Mesenchymal stem cell (in vitro differentiated cells and primary cell): ENCODE results near the gene PPP6R2.

Experiments
- DNase-seq: peaks from one replicate; pipeline ENCODE4 v3.0.0-alpha.2; 2013
- H2AFZ ChIP-seq: one replicate; pipeline ENCODE4 v1.6.1; 2013; ENCODE audit warnings: low read depth, mild to moderate bottlenecking, control low read depth, inconsistent platforms, low read length, moderate library complexity
- H2AK5ac ChIP-seq: 2 replicates; pipeline ENCODE4 v1.6.1; 2013; ENCODE audit warnings: low read length, moderate library complexity, mild to moderate bottlenecking, inconsistent platforms; ENCODE audit not compliant: severe bottlenecking
- H2BK120ac ChIP-seq: one replicate; pipeline ENCODE4 v1.6.1; 2013; ENCODE audit warnings: low read depth, mild to moderate bottlenecking, inconsistent platforms, low read length, moderate library complexity
- H2BK12ac ChIP-seq, 2 experiments: one replicate each; pipeline ENCODE4 v1.6.1; 2013; ENCODE audit warnings: inconsistent platforms in 2 of 2, low read length in 2 of 2, mild to moderate bottlenecking in 2 of 2, moderate library complexity in 2 of 2, control low read depth in 1 of 2
- H2BK15ac ChIP-seq: one replicate; pipeline ENCODE4 v1.6.1; 2013; ENCODE audit warnings: mild to moderate bottlenecking, low read depth, inconsistent platforms; ENCODE audit not compliant: poor library complexity, severe bottlenecking
- H2BK5ac ChIP-seq: 2 replicates; pipeline ENCODE4 v1.6.1; 2013; ENCODE audit warnings: low read depth, mild to moderate bottlenecking, low read length, control low read depth, inconsistent platforms; ENCODE audit not compliant: poor library complexity, severe bottlenecking
- H3K14ac ChIP-seq, 2 experiments: one replicate each; pipeline ENCODE4 v1.6.1; 2013; ENCODE audit warnings: inconsistent platforms in 2 of 2, low read length in 2 of 2, control low read depth in 1 of 2, mild to moderate bottlenecking in 1 of 2, moderate library complexity in 1 of 2
- H3K18ac ChIP-seq, 2 experiments: one replicate each; pipeline ENCODE4 v1.6.1; 2013; ENCODE audit warnings: inconsistent platforms in 2 of 2, low read length in 2 of 2, control low read depth in 1 of 2, low read depth in 1 of 2, mild to moderate bottlenecking in 1 of 2
- H3K23ac ChIP-seq, 2 experiments: one replicate each; pipeline ENCODE4 v1.6.1; 2013; ENCODE audit warnings: inconsistent platforms in 2 of 2, low read length in 2 of 2, mild to moderate bottlenecking in 2 of 2, moderate library complexity in 2 of 2, control low read depth in 1 of 2
- H3K27ac ChIP-seq: 2 replicates; pipeline ENCODE4 v1.5.1; 2013; ENCODE audit warnings: mild to moderate bottlenecking, moderate library complexity, low read length, control low read depth, inconsistent platforms; ENCODE audit not compliant: poor library complexity, severe bottlenecking
- H3K27me3 ChIP-seq, 2 experiments: 2 replicates each; pipeline versions ENCODE4 v1.6.1 to v1.7.0; 2013; ENCODE audit warnings: low read length in 2 of 2, mild to moderate bottlenecking in 2 of 2, moderate library complexity in 2 of 2, control low read depth in 1 of 2, inconsistent platforms in 1 of 2; ENCODE audit not compliant: control insufficient read depth in 1 of 2, insufficient read depth in 1 of 2
- H3K36me3 ChIP-seq, 2 experiments: 2 replicates each; pipeline versions ENCODE4 v1.6.1 to v1.7.0; 2013; ENCODE audit warnings: low read length in 2 of 2, control low read depth in 1 of 2, inconsistent platforms in 1 of 2, low read depth in 1 of 2, mild to moderate bottlenecking in 1 of 2; ENCODE audit not compliant: insufficient read depth in 2 of 2, control insufficient read depth in 1 of 2
- H3K4ac ChIP-seq, 2 experiments: one replicate each; pipeline ENCODE4 v1.6.1; 2013; ENCODE audit warnings: inconsistent platforms in 2 of 2, low read length in 2 of 2, mild to moderate bottlenecking in 2 of 2, moderate library complexity in 2 of 2, control low read depth in 1 of 2, low read depth in 1 of 2
- H3K4me1 ChIP-seq: 2 replicates; pipeline ENCODE4 v1.6.1; 2013; ENCODE audit warnings: low read depth, low read length, control low read depth; ENCODE audit not compliant: control insufficient read depth, insufficient read depth
- H3K4me2 ChIP-seq: 2 replicates; pipeline ENCODE4 v1.6.1; 2013; ENCODE audit warnings: low read length, mild to moderate bottlenecking, inconsistent platforms; ENCODE audit not compliant: poor library complexity, severe bottlenecking
- H3K4me3 ChIP-seq, 2 experiments: 2 replicates each; pipeline versions ENCODE4 v1.5.1 to v1.7.0; 2013; ENCODE audit warnings: low read length in 2 of 2, mild to moderate bottlenecking in 2 of 2, control low read depth in 1 of 2, low read depth in 1 of 2; ENCODE audit not compliant: insufficient read depth in 1 of 2
- H3K79me1 ChIP-seq: replicated peaks from 2 replicates; pipeline ENCODE4 v1.6.1; 2013; ENCODE audit warnings: mild to moderate bottlenecking, control low read depth, low read length, inconsistent platforms; ENCODE audit not compliant: poor library complexity, severe bottlenecking
- H3K9ac ChIP-seq: 2 replicates; pipeline ENCODE4 v1.7.0; 2013; ENCODE audit warnings: mild to moderate bottlenecking, low read length, moderate library complexity
- H3K9me3 ChIP-seq: 2 replicates; pipeline ENCODE4 v1.7.0; 2013; ENCODE audit warnings: mild to moderate bottlenecking, low read length; ENCODE audit not compliant: control insufficient read depth
- H4K8ac ChIP-seq: one replicate; pipeline ENCODE4 v1.6.1; 2013; ENCODE audit warnings: inconsistent platforms, mild to moderate bottlenecking, low read length, moderate library complexity
- H4K91ac ChIP-seq: one replicate; pipeline ENCODE4 v1.6.1; 2013; ENCODE audit warnings: mild to moderate bottlenecking, low read length, inconsistent platforms
- WGBS: methylation state at CpG from one replicate; pipeline ENCODE4 v1.1.7; 2013; ENCODE audit warnings: mixed read lengths; 5-methylcytosine and 5-hydroxymethylcytosine counted together

PPP6R2 gene

GRCh38 chr22:50452649-50453048, 109.5 kb downstream of the PPP6R2 start:
- Histone ChIP-seq H2AFZ (no peak overlapping the region), H2AK5ac (no peak overlapping the region), H2BK5ac (no peak overlapping the region), H3K27me3 (no peaks in the 10 kb centered on the region), H3K36me3 (peaks cover 63 to 81% of the 10 kb centered on the region in 2 experiments), H2BK15ac (no peak overlapping the region), H3K4me3 (no peak overlapping the region), H2BK12ac (no peak overlapping the region), H3K27ac (no peak overlapping the region), H3K79me1 (peaks cover 17% of the 10 kb centered on the region), H3K23ac (no peak overlapping the region), H3K18ac (no peak overlapping the region), H3K14ac (no peak overlapping the region), H4K91ac (no peak overlapping the region), H4K8ac (no peak overlapping the region), H3K9me3 (no peaks in the 10 kb centered on the region), H3K4me1 (no peaks in the 10 kb centered on the region), H3K4ac (no peak overlapping the region), H3K9ac (no peak overlapping the region), H3K4me2 (no peak overlapping the region), H2BK120ac (no peak overlapping the region)
- 86% methylated on average over 1 of the region's 5 CpGs for WGBS
- no peak for DNase-seq

GRCh38 chr22:50454556-50455075, 111.5 kb downstream of the PPP6R2 start:
- Histone ChIP-seq H3K18ac (no peak overlapping the region), H3K4me1 (no peaks in the 10 kb centered on the region), H3K23ac (no peak overlapping the region), H3K9ac (no peak overlapping the region), H2BK15ac (no peak overlapping the region), H3K4me2 (no peak overlapping the region), H3K79me1 (peaks cover 22% of the 10 kb centered on the region), H3K4me3 (no peak overlapping the region), H3K27ac (no peak overlapping the region), H2BK12ac (no peak overlapping the region), H2BK120ac (no peak overlapping the region), H3K14ac (no peak overlapping the region), H2AK5ac (no peak overlapping the region), H4K91ac (no peak overlapping the region), H3K9me3 (no peaks in the 10 kb centered on the region), H3K4ac (no peak overlapping the region), H2AFZ (no peak overlapping the region), H3K36me3 (peaks cover 67 to 80% of the 10 kb centered on the region in 2 experiments), H2BK5ac (no peak overlapping the region), H3K27me3 (no peaks in the 10 kb centered on the region), H4K8ac (no peak overlapping the region)
- no peak for DNase-seq
- WGBS = 98% methylated on average over 27 of the region's 27 CpGs

GRCh38 chr22:50455201-50455600, 112.1 kb downstream of the PPP6R2 start:
- WGBS = 96% methylated on average over 18 of the region's 18 CpGs
- H3K27ac ChIP-seq = no peak overlapping the region
- H3K36me3 ChIP-seq = peaks cover 67 to 80% of the 10 kb centered on the region in 2 experiments
- no peak overlapping the region for H3K23ac ChIP-seq
- DNase-seq = no peak
- no peak overlapping the region for H2BK120ac ChIP-seq
- H3K4me3 ChIP-seq = no peak overlapping the region
- no peak overlapping the region for H2AFZ ChIP-seq
- H4K8ac ChIP-seq = no peak overlapping the region
- no peak overlapping the region for H2BK12ac ChIP-seq
- no peak overlapping the region for H3K4me2 ChIP-seq
- H3K4ac ChIP-seq = no peak overlapping the region
- H2AK5ac ChIP-seq = no peak overlapping the region
- no peak overlapping the region for H2BK5ac ChIP-seq
- no peak overlapping the region for H3K9ac ChIP-seq
- H3K27me3 ChIP-seq = no peaks in the 10 kb centered on the region
- H3K18ac ChIP-seq = no peak overlapping the region
- no peak overlapping the region for H2BK15ac ChIP-seq
- no peaks in the 10 kb centered on the region for H3K4me1 ChIP-seq
- no peak overlapping the region for H3K14ac ChIP-seq
- peaks cover 25% of the 10 kb centered on the region for H3K79me1 ChIP-seq
- H3K9me3 ChIP-seq = no peaks in the 10 kb centered on the region
- no peak overlapping the region for H4K91ac ChIP-seq

GRCh38 chr22:50456026-50456425, 112.9 kb downstream of the PPP6R2 start:
- Histone ChIP-seq H3K9me3 (no peaks in the 10 kb centered on the region), H3K27me3 (no peaks in the 10 kb centered on the region), H3K4me1 (no peaks in the 10 kb centered on the region), H3K23ac (no peak overlapping the region), H3K14ac (no peak overlapping the region), H2BK12ac (no peak overlapping the region), H3K36me3 (peaks cover 75 to 82% of the 10 kb centered on the region in 2 experiments), H3K18ac (no peak overlapping the region), H2AFZ (no peak overlapping the region), H3K4me2 (no peak overlapping the region), H2BK120ac (no peak overlapping the region), H2BK5ac (no peak overlapping the region), H3K4ac (no peak overlapping the region), H3K27ac (no peak overlapping the region), H2AK5ac (no peak overlapping the region), H3K79me1 (peaks cover 30% of the 10 kb centered on the region), H3K9ac (no peak overlapping the region), H4K91ac (no peak overlapping the region), H2BK15ac (no peak overlapping the region), H3K4me3 (no peak overlapping the region), H4K8ac (no peak overlapping the region)
- no peak for DNase-seq
- WGBS = 95% methylated on average over 11 of the region's 11 CpGs
